ENCODE measurements around the gene KLRC1.
"Not testable (repeated sequence)": the region's sequence is repeated elsewhere in the genome, so short reads cannot be mapped to it uniquely, and the experiment has no call there.

- TF ChIP-seq HNRNPL (IDR thresholded peaks at IDR 0.05; ENCODE audit: low read depth, low read length); TCF7 (IDR thresholded peaks at IDR 0.05; ENCODE audit: borderline replicate concordance); MEF2D (tag; conservative IDR thresholded peaks at IDR 0.05; ENCODE audit: low read depth); MYC (IDR thresholded peaks at IDR 0.05; ENCODE audit: low read depth, low read length); MYC (CRISPR knock-in tag; IDR thresholded peaks at IDR 0.05; ENCODE audit: borderline replicate concordance, low read depth): not testable (repeated sequence)
These were observed 13.4 kb downstream of the KLRC1 start for GRCh38 chr12:10439608-10440274.
